ENCODE results near the gene MCHR2.

The MCHR2 gene

DNA sequence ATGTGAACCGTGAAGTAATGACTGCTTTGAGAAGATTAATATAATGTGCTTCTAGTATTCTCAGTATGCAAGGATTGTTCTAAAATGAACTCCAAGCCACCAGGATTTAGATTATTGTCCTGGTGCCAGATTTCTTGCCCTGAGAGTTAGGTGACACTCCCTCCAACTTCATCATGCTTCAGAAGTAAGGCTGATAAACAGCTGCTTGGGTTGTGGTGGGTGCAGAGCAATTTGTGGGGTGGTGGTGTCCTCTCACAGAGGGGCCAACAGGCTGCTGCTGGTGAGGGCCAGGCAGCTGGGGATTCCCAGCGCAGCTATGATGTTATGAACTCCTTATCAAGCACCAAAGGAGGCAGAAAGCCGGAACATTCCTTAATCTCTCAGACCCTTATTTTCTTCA, 114.6 kb downstream of the MCHR2 start:
- Histone ChIP-seq H3K27me3 (no peaks in the 10 kb centered on the region), H3K4me3 (no peak overlapping the region), H3K9me3 (no peaks in the 10 kb centered on the region), H3K36me3 (no peaks in the 10 kb centered on the region), H3K27ac (no peak overlapping the region), H3K4me1 (no peaks in the 10 kb centered on the region)
- TF ChIP-seq, protein P1, sequence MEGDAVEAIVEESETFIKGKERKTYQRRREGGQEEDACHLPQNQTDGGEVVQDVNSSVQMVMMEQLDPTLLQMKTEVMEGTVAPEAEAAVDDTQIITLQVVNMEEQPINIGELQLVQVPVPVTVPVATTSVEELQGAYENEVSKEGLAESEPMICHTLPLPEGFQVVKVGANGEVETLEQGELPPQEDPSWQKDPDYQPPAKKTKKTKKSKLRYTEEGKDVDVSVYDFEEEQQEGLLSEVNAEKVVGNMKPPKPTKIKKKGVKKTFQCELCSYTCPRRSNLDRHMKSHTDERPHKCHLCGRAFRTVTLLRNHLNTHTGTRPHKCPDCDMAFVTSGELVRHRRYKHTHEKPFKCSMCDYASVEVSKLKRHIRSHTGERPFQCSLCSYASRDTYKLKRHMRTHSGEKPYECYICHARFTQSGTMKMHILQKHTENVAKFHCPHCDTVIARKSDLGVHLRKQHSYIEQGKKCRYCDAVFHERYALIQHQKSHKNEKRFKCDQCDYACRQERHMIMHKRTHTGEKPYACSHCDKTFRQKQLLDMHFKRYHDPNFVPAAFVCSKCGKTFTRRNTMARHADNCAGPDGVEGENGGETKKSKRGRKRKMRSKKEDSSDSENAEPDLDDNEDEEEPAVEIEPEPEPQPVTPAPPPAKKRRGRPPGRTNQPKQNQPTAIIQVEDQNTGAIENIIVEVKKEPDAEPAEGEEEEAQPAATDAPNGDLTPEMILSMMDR (IDR thresholded peaks at IDR 0.05): no peak
- intact Hi-C loops (cut with DNase I; ENCODE audit: low total_unique reads): no loop called here
- no peak for DNase-seq

DNA sequence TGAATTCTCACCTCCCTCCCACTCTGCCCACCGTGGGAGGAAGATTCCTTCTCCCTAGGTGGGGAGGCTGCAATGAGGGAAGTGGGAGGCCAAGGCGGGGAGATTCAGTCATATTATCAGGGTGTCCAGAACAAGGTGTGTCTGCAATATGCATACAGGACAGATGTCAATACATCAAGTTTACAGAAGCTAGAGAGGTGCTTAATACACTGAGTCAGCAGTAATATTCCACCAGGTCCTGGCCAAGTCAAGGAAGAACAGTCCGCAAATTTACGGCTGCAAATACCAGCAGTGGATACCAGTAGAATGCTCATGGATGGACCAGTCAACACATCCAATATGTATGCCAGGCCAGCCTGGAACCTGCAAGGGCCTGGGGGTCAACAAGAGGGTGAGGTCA, 119.0 kb downstream of the MCHR2 start:
- no peak overlapping the region for H3K4me3 ChIP-seq
- no peaks in the 10 kb centered on the region for H3K9me3 ChIP-seq
- H3K27ac ChIP-seq: no peak overlapping the region
- TF ChIP-seq, protein P1 (IDR thresholded peaks at IDR 0.05): no peak
- no peak for DNase-seq
- no peaks in the 10 kb centered on the region for H3K4me1 ChIP-seq
- intact Hi-C loops (cut with DNase I; ENCODE audit: low total_unique reads): no loop called here
- no peaks in the 10 kb centered on the region for H3K36me3 ChIP-seq
- no peaks in the 10 kb centered on the region for H3K27me3 ChIP-seq

DNA sequence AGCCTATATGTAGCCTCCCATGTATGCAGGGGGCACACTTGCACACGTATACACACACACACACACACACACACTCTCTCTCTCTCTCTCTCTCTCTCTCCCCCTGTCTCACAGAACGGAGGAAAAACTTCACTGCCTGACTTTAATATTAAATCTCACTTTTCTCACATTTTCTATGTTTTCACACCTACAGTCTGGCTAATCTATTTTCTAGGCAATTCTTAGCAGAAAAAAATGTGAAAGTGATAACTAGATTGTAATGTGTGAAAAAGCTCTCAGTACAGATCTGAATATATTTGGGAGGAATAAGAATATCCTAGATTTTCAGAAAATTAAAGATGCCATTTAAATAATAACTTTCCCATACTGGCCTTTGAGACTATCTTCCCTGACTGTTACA, 120.9 kb downstream of the MCHR2 start:
- Histone ChIP-seq H3K36me3 (no peaks in the 10 kb centered on the region), H3K27me3 (no peaks in the 10 kb centered on the region), H3K9me3 (no peaks in the 10 kb centered on the region), H3K4me1 (peaks cover 0 to 4% (median 0%) of the 10 kb centered on the region in 4 donors), H3K4me3 (no peak overlapping the region), H3K27ac (no peak overlapping the region)
- intact Hi-C loops (cut with DNase I; ENCODE audit: low total_unique reads): no loop called here
- TF ChIP-seq, protein P1 (IDR thresholded peaks at IDR 0.05): no peak
- no peak for DNase-seq

DNA sequence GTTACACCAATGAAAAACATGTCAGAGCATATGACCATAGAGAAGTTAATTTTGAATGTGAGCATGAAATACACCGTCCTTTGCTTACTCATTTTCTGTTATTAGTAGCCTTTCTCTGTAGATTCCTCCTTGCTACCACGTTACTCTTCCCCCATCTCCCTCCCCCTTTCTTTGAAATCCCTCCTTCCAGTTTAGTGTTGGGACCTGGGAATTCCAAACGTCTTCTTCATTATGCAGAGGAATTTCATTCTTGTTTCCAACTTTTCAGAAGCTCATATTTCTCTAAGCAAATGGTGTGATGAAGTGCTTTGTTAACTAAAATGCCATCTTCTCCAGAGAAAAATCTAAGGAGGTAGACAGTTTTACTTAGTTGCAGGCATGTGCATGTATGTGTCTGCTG, 122.4 kb downstream of the MCHR2 start:
- TF ChIP-seq, protein P1 (IDR thresholded peaks at IDR 0.05): no peak
- Histone ChIP-seq H3K36me3 (no peaks in the 10 kb centered on the region), H3K27me3 (no peaks in the 10 kb centered on the region), H3K4me1 (peaks cover 0 to 4% (median 0%) of the 10 kb centered on the region in 4 donors), H3K27ac (no peak overlapping the region), H3K9me3 (no peaks in the 10 kb centered on the region), H3K4me3 (no peak overlapping the region)
- intact Hi-C loops (cut with DNase I; ENCODE audit: low total_unique reads): no loop called here
- DNase-seq: no peak

All from tibial artery (tissue), 4 donors.